Right lobe of liver (tissue), 6 donors: ENCODE measurements around the gene INPP4A. TPM values are rescaled to one million over a fixed set of nuclear protein-coding genes. Genes with fewer than 3 reads are reported as not detected.

ENCODE experiments used
- ATAC-seq, 4 donors: fragments of 200-7000 bp; cut with Tn5 transposase; one replicate each; pipeline ENCODE4 v1.9.1; 2020; ENCODE audit warnings: mild to moderate bottlenecking in 4 of 4, moderate library complexity in 4 of 4
- DNase-seq, 3 donors: peaks; one replicate each; pipeline ENCODE4 v3.0.0-alpha.2; 2020
- H3K27ac ChIP-seq, 3 donors: fragments of 200-600 bp; one replicate each; pipeline ENCODE4 v1.8.0; 2022
- H3K27me3 ChIP-seq, 2 donors: fragments of 200-600 bp; one replicate each; pipeline ENCODE4 v1.8.0; 2022
- H3K36me3 ChIP-seq, 4 donors: fragments of 200-600 bp; sonication (generic) in 1 of 4; one replicate each; pipeline versions ENCODE4 v1.5.1 to v1.8.0; 2017 to 2022; ENCODE audit warnings: control low read depth in 1 of 4
- H3K4me1 ChIP-seq, 4 donors: fragments of 200-600 bp; sonication (generic) in 1 of 4; one replicate each; pipeline versions ENCODE4 v1.5.1 to v1.8.0; 2017 to 2022; ENCODE audit warnings: control low read depth in 1 of 4
- H3K4me3 ChIP-seq, 3 donors: fragments of 200-600 bp; one replicate each; pipeline ENCODE4 v1.8.0; 2022
- H3K9me3 ChIP-seq, 4 donors: fragments of 200-600 bp; sonication (generic) in 1 of 4; one replicate each; pipeline versions ENCODE4 v1.5.1 to v1.8.0; 2017 to 2022; ENCODE audit warnings: control low read depth in 1 of 4
- POLR2A ChIP-seq: fragments of 450-650 bp; IDR thresholded peaks from one replicate; pipeline ENCODE4 v1.6.1; 2017; ENCODE audit warnings: antibody characterized with exemption, mild to moderate bottlenecking
- WGBS: methylation state at CpG from one replicate; pipeline ENCODE4 v1.1.6; 2018; ENCODE audit warnings: low coverage, low lambda C conversion rate; ENCODE audit not compliant: insufficient coverage; ENCODE audit errors: missing lambda C conversion rate; 5-methylcytosine and 5-hydroxymethylcytosine counted together
- intact Hi-C, 2 donors: fragments of 100-400 bp; cut with DNase I; formaldehyde crosslinking; loops; one replicate each; pipeline versions ENCODE4 v1.11.2 to v1.14.1; 2022
- total RNA-seq, 6 experiments: library from RNA; depleted of rRNA in 2 of 6; stranded (reverse); fragments of >200 nt in 2 of 6; fragmentation: NEBNext Ultra II Directional in 3 of 6; extraction: Animal tissue kit (Norgen Biotek cat#: 25700) in 3 of 6; gene quantifications; one replicate each; pipeline versions ENCODE4 v1.1.0 to v1.2.4, GENCODE V29; 2016 to 2023
- TF ChIP-seq, protein P1 (sequence below), 4 donors: fragments of 200-600 bp in 3 of 4; fragments of 450-650 bp in 1 of 4; IDR thresholded peaks; one replicate each; pipeline versions ENCODE4 v1.5.1 to v1.8.0; 2016 to 2022; ENCODE audit warnings: antibody characterized with exemption in 4 of 4, mild to moderate bottlenecking in 2 of 4
- donor health status: DM: no; HTN: yes; CAD: no.
- donor health status: DM: no; HTN: no; CAD: no.
- donor health status: DM: no; HTN: no; CAD: no.
- donor health status: DM: no; HTN: yes; CAD: no.
- donor health status: DM: no; HTN: yes; CAD: no.

INPP4A gene
- total RNA-seq, 6 experiments from 2014 or later, result 6.5 to 10.4 (median 8.0) TPM

DNA sequence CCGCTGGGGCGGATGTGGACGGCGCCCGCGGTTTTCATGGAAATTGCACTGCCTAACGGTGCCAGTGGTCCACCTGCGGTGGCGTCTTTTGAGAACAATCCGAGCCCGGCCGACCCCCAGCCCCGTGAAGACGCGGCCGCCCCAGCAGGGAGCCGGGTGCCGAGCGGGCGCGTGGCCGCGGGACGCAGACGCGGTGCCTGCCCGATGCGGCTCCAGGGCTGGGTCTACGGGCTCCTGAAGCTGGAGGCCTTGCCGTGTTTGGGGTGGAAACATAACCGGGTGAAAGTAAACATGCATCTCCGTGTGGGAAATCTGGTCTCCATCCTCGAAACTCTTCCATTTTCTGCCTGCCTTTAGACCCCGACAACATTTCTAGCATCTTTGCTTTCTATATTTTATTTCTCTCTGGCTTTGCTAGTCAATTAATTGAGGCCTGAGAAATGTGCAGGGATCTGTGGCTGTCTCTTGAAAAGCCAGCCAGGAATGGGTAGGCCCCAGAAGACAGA lies 572 bp downstream of the INPP4A start:
- H3K27ac ChIP-seq, result peak overlapping the region; percentile 48 to 80 (median 72)
- intact Hi-C loops, result no loop called here
- no peaks in the 10 kb centered on the region for H3K27me3 ChIP-seq
- TF ChIP-seq, protein P1, sequence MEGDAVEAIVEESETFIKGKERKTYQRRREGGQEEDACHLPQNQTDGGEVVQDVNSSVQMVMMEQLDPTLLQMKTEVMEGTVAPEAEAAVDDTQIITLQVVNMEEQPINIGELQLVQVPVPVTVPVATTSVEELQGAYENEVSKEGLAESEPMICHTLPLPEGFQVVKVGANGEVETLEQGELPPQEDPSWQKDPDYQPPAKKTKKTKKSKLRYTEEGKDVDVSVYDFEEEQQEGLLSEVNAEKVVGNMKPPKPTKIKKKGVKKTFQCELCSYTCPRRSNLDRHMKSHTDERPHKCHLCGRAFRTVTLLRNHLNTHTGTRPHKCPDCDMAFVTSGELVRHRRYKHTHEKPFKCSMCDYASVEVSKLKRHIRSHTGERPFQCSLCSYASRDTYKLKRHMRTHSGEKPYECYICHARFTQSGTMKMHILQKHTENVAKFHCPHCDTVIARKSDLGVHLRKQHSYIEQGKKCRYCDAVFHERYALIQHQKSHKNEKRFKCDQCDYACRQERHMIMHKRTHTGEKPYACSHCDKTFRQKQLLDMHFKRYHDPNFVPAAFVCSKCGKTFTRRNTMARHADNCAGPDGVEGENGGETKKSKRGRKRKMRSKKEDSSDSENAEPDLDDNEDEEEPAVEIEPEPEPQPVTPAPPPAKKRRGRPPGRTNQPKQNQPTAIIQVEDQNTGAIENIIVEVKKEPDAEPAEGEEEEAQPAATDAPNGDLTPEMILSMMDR (IDR thresholded peaks at IDR 0.05), result no peak
- TF ChIP-seq POLR2A, result no peak
- no peaks in the 10 kb centered on the region for H3K36me3 ChIP-seq
- H3K4me1 ChIP-seq, result peaks cover 0 to 4% (median 0%) of the 10 kb centered on the region in 4 donors
- H3K9me3 ChIP-seq, result no peaks in the 10 kb centered on the region
- H3K4me3 ChIP-seq, result peak overlapping the region; percentile 68 to 83 (median 76)
- WGBS, result 1% methylated on average over 8 of the region's 34 CpGs
- peak; percentile 45 to 65 (median 52) for ATAC-seq
- peak in 1 of 3 donors; percentile 60 for DNase-seq

DNA sequence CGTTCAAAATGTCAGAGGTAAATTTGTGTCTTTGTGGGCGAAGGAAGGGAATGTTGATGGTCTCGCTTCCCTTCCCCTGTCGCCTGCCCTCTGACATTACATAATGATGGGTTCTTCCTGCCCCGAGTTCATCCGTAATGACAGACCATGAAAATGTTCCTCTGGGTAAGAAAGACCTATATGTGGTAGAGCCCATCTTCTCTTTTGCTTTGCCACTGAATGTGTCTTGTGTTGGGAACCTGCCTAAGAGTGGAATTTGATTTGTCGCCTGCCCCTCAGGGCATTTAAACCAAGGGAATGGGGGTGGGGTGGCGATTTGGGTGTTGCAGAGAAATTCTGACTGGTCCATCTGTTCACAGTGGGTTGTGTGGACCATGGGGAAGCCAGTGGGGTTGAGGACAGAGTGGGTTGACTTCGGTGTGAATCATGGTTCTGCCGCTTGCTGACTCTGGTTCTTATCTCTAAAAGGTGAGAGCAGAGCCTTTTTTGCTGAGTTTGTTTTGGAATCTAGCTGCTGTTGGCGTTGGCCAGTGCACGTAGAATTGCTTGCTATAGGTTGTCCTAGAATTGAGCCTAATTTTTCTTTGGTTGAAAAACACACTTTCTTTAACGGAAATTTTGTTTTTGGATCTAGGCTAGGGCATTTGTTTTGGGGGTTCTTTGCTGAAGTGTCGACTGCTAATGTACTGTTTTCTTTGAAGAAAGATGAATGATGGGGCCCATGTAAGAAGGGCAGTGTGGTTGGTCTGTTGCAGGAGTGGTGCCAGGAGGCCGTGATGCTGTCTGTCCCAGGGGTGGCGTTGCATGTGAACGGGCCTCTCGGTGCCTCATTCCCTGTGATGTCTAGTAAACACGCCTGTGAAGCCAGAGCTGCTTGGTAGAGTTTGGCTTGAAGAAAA lies 1.3 kb downstream of the INPP4A start:
- peak overlapping the region; percentile 48 to 80 (median 72) for H3K27ac ChIP-seq
- no peak for TF ChIP-seq POLR2A
- TF ChIP-seq, protein P1 (IDR thresholded peaks at IDR 0.05), result no peak
- peak in 2 of 4 donors; percentile 8 to 9 for ATAC-seq

DNA sequence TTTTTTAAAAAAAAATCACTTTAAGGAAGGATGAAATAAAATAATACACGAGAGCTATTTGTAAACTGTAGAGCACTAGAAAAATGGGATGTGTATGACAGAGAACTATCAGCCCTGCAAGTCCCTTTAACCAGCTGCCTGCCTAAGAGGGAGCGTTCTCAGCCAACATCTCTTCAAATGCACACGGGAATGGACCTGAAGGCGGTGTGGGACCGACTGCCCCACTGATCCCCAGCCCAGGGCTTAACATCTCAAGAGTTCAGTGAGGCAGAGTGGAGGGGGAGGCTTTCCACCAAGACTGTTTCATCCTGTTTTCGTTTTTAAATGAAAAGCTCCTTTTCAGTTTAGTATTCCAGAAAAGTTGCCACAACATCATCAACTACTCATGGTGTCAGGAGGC lies 2.2 kb downstream of the INPP4A start:
- no peaks in the 10 kb centered on the region for H3K9me3 ChIP-seq
- WGBS, result 79% methylated on average over 6 of the region's 6 CpGs
- no peaks in the 10 kb centered on the region for H3K27me3 ChIP-seq
- no peak overlapping the region for H3K27ac ChIP-seq
- intact Hi-C loops, result no loop called here
- peaks cover 0 to 4% (median 0%) of the 10 kb centered on the region in 4 donors for H3K4me1 ChIP-seq
- ATAC-seq (no peak), DNase-seq (no peak)
- no peaks in the 10 kb centered on the region for H3K36me3 ChIP-seq
- no peak overlapping the region for H3K4me3 ChIP-seq
- TF ChIP-seq, protein P1 (IDR thresholded peaks at IDR 0.05), result no peak
- no peak for TF ChIP-seq POLR2A

More for the DNA sequence above, 1.3 kb downstream of the INPP4A start:
- intact Hi-C loops, result no loop called here
- Histone ChIP-seq H3K9me3 (no peaks in the 10 kb centered on the region), H3K27me3 (no peaks in the 10 kb centered on the region), H3K4me3 (peak overlapping the region; percentile 68 to 83 (median 76)), H3K36me3 (no peaks in the 10 kb centered on the region), H3K4me1 (peaks cover 0 to 4% (median 0%) of the 10 kb centered on the region in 4 donors)
- 56% methylated on average over 16 of the region's 19 CpGs for WGBS
- DNase-seq, result no peak

DNA sequence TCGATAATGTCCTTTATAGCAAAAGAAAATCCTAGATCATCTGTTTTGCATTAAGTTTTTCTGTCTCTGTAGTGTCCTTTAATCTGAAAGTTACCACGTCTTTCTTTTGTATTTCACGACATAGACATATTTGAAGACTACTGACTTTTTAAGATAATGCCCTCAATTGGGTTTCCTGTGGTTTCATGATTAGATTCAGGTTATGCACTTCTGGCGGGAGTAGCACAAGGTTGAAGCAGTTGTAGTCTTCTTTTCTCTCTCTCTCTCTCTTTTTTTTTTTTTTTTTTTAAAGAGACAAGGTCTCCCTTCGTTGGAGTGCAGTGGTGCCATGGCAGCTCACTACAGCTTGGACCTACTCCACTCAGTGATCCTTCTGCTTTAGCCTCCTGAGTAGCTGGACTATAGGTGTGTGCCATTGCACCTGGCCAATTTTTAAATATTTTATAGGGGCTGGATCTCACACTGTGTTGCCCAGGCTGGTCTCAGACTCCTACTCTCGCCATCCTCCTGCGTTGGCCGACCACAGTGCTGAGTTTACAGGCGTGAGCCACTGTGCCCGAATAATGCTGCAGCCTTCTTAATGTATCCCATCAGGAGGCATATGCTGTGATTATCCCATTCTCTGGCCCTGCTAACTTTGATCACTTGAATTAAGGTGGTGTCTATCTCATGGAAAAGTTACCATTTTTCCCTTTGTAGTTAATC lies 3.9 kb downstream of the INPP4A start:
- intact Hi-C loops, result no loop called here
- no peak for ATAC-seq
- H3K27ac ChIP-seq, result no peak overlapping the region
- H3K4me1 ChIP-seq, result peaks cover 0 to 4% (median 0%) of the 10 kb centered on the region in 4 donors
- H3K36me3 ChIP-seq, result no peaks in the 10 kb centered on the region
- H3K4me3 ChIP-seq, result no peak overlapping the region
- 68% methylated on average over 10 of the region's 10 CpGs for WGBS
- TF ChIP-seq, protein P1 (IDR thresholded peaks at IDR 0.05), result no peak
- TF ChIP-seq POLR2A, result no peak
- H3K27me3 ChIP-seq, result no peaks in the 10 kb centered on the region
- no peaks in the 10 kb centered on the region for H3K9me3 ChIP-seq
- DNase-seq, result no peak
